Pancreas (tissue), 10 donors: ENCODE data around the gene UBE4A. TPM values are rescaled to one million over a fixed set of nuclear protein-coding genes. Genes with fewer than 3 reads are reported as not detected.

Experiments used
- ATAC-seq, 4 donors: fragments of 200-7000 bp; cut with Tn5 transposase; one replicate each; pipeline versions ENCODE4 v1.8.0 to v1.9.1; 2020; ENCODE audit warnings: mild to moderate bottlenecking in 4 of 4, moderate library complexity in 4 of 4
- DNase-seq, 6 donors: peaks; one replicate each; pipeline ENCODE4 v3.0.0-alpha.2; 2020
- FAIRE-seq: peaks from 2 replicates; lab custom pipeline; 2012; peaks lifted over from hg19 to GRCh38; lab: Jason Lieb, UNC
- H3K27ac ChIP-seq, 4 donors: fragments of 200-600 bp; sonication (generic); 1 replicate in 3 of 4; 2 replicates in 1 of 4; pipeline versions ENCODE4 v1.5.0 to v1.8.0; 2020
- H3K27me3 ChIP-seq, 4 donors: fragments of 200-600 bp; one replicate each; pipeline ENCODE4 v1.8.0; 2021
- H3K36me3 ChIP-seq, 3 donors: fragments of 200-600 bp; sonication (generic) in 1 of 3; one replicate each; pipeline versions ENCODE4 v1.5.0 to v1.8.0; 2020 to 2021
- H3K4me1 ChIP-seq, 3 donors: fragments of 200-600 bp; one replicate each; pipeline ENCODE4 v1.8.0; 2021
- H3K4me3 ChIP-seq, 4 donors: fragments of 200-600 bp; sonication (generic) in 2 of 4; one replicate each; pipeline versions ENCODE4 v1.5.0 to v1.8.0; 2020 to 2021
- H3K9me3 ChIP-seq, 4 donors: fragments of 200-600 bp; one replicate each; pipeline ENCODE4 v1.8.0; 2021
- CTCF ChIP-seq, 4 donors: fragments of 200-600 bp; sonication (generic) in 3 of 4; IDR thresholded peaks; one replicate each; pipeline versions ENCODE4 v1.5.0 to v1.8.0; 2021; ENCODE audit warnings: antibody characterized with exemption in 4 of 4
- WGBS, 2 donors: extraction: QIAGEN DNeasy Blood & Tissue Kit; methylation state at CpG; one replicate each; pipeline ENCODE4 v1.1.7; 2013; 5-methylcytosine and 5-hydroxymethylcytosine counted together
- intact Hi-C, 3 donors: fragments of 100-400 bp; cut with DNase I; formaldehyde crosslinking; loops; one replicate each; pipeline versions ENCODE4 v1.11.1 to v1.14.2; 2022
- polyA plus RNA-seq, 2 donors: library from polyadenylated mRNA; stranded (reverse); fragments of 200-250 nt; gene quantifications; one replicate each; pipeline ENCODE4 v1.2.3, GENCODE V29; 2013
- total RNA-seq, 6 donors: library from RNA; stranded (reverse); fragmentation: NEBNext Ultra II Directional in 4 of 6; extraction: Animal tissue kit (Norgen Biotek cat#: 25700) in 4 of 6; gene quantifications; one replicate each; pipeline versions ENCODE4 v1.2.1 to v1.2.4, GENCODE V29; 2021 to 2023
- donor health status: healthy with polysubstance abuse.
- donor health status: DM: no; HTN: no; CAD: no; lungs with moderate emphysema.
- donor health status: DM: no; HTN: no; CAD: no.
- donor health status: control.
- donor health status: control.
- donor health status: Bipolar disorder and iron deficiency.
- donor health status: DM: yes; HTN: yes; CAD: no.
- donor health status: DM: no; HTN: no; CAD: no.
- donor health status: DM: no; HTN: no; CAD: no.
- donor health status: DM: yes; HTN: yes; CAD: no.

The UBE4A gene
- total and polyA plus RNA-seq, 8 donors: 14.2 to 28.9 (median 21.0) TPM

GRCh38 chr11:118396097-118396501, 36.7 kb downstream of the UBE4A start:
- Histone ChIP-seq H3K36me3 (peaks cover 4 to 53% (median 23%) of the 10 kb centered on the region in 3 donors), H3K27ac (no peak overlapping the region)

GRCh38 chr11:118397448-118397847, 38.0 kb downstream of the UBE4A start:
- TF ChIP-seq CTCF (IDR thresholded peaks at IDR 0.05): no peak
- Histone ChIP-seq H3K27ac (no peak overlapping the region), H3K9me3 (no peaks in the 10 kb centered on the region), H3K27me3 (no peaks in the 10 kb centered on the region), H3K4me3 (no peak overlapping the region), H3K36me3 (peaks cover 4 to 39% (median 21%) of the 10 kb centered on the region in 3 donors), H3K4me1 (peaks cover 0 to 3% (median under 1%) of the 10 kb centered on the region in 3 donors)
- ATAC-seq: no peak
- no peak for DNase-seq
- no peak for FAIRE-seq
- intact Hi-C loops: loop anchor here in 1 of 3 donors (10.0 kb wide), 1 partner anchor 107 kb away; no protein-coding TSS in a partner anchor

More at GRCh38 chr11:118396097-118396501, 36.7 kb downstream of the UBE4A start:
- TF ChIP-seq CTCF (IDR thresholded peaks at IDR 0.05): no peak
- no peaks in the 10 kb centered on the region for H3K9me3 ChIP-seq
- H3K4me3 ChIP-seq: no peak overlapping the region
- no peaks in the 10 kb centered on the region for H3K27me3 ChIP-seq
- WGBS, 2 donors: 88 to 90% methylated on average over 6 of the region's 6 CpGs
- H3K4me1 ChIP-seq: peaks cover 0 to 3% (median 0%) of the 10 kb centered on the region in 3 donors
- DNase-seq: no peak
- intact Hi-C loops: loop anchor here in 1 of 3 donors (10.0 kb wide), 1 partner anchor 109 kb away; no protein-coding TSS in a partner anchor
- FAIRE-seq: no peak
- no peak for ATAC-seq

- Histone ChIP-seq H3K9me3 (no peaks in the 10 kb centered on the region), H3K27me3 (no peaks in the 10 kb centered on the region), H3K4me1 (peaks cover 9 to 19% (median 9%) of the 10 kb centered on the region in 3 donors), H3K36me3 (peaks cover 0 to 24% (median 11%) of the 10 kb centered on the region in 3 donors), H3K27ac (no peak overlapping the region), H3K4me3 (no peak overlapping the region)
- 44 to 57% methylated on average over 3 of the region's 3 CpGs for WGBS, 2 donors
- TF ChIP-seq CTCF (IDR thresholded peaks at IDR 0.05): no peak
- FAIRE-seq: no peak
- DNase-seq: no peak
- intact Hi-C loops: loop anchor here in 1 of 3 donors (10.0 kb wide), 1 partner anchor 106 kb away; no protein-coding TSS in a partner anchor
- no peak for ATAC-seq
These were observed 39.6 kb downstream of the UBE4A start for GRCh38 chr11:118398791-118399559.

- Histone ChIP-seq H3K4me1 (peaks cover 9 to 20% (median 15%) of the 10 kb centered on the region in 3 donors), H3K4me3 (peak within 1 kb of the TSS; percentile 50 to 89 (median 69)), H3K27ac (peak within 1 kb of the TSS; percentile 53 to 92 (median 72)), H3K27me3 (no peaks in the 10 kb centered on the region), H3K36me3 (peaks cover 0 to 7% (median 7%) of the 10 kb centered on the region in 3 donors), H3K9me3 (no peaks in the 10 kb centered on the region)
- TF ChIP-seq CTCF (IDR thresholded peaks at IDR 0.05): no peak
- intact Hi-C loops: no loop called here
- FAIRE-seq (peak; percentile 66), DNase-seq (peak; percentile 87 to 96 (median 90)), ATAC-seq (peak; percentile 91 to 94 (median 92))
- 0 to 1% methylated on average over 51 of the region's 51 CpGs for WGBS, 2 donors
These were observed 41.9 kb downstream of the UBE4A start, which contains the start of gene ATP5MG for GRCh38 chr11:118401151-118401879. Gene ATP5MG, plus strand, starts transcription at chr11:118401606. Its CDS starts 60 bp downstream, at chr11:118401666.
